ENCODE measurements around the gene TMCC2.

Gene TMCC2

DNA sequence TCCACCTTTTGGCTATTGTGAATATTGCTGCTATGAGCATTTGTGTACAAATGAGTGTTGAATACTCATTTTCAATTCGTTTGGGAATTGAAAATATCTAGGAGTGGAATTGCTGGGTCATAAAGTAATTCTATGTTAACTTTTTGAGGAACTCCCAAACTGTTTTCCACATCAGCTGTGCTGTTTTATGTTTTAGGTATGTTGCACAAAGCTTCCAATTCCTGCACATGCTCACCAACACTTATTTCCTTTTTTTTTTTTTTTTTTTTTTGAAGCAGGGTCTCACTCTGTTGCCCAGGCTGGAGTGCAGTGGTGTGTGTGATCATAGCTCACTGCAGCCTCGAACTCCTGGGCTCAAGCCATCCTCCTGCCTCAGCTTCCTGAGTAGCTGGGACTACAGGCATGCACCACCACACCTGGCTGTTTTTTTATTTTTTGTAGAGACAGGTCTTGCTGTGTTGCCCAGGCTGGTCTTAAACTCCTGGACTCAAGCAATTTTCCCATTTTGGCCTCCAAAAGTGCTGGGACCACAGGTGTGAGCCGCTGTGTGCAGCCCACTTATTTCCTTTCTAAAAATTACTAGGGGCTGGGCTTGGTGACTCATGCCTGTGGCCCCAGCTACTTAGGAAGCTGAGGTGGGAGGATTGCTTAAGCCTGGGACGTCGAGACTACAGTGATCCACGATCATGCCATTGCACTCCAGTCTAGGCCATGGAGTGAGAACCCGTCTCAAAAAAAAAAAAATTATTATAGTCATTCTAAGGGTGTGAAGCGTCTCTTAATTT lies 33.4 kb downstream of the TMCC2 start:
- no peak for DNase-seq (ENCODE audit: low spot score)

DNA sequence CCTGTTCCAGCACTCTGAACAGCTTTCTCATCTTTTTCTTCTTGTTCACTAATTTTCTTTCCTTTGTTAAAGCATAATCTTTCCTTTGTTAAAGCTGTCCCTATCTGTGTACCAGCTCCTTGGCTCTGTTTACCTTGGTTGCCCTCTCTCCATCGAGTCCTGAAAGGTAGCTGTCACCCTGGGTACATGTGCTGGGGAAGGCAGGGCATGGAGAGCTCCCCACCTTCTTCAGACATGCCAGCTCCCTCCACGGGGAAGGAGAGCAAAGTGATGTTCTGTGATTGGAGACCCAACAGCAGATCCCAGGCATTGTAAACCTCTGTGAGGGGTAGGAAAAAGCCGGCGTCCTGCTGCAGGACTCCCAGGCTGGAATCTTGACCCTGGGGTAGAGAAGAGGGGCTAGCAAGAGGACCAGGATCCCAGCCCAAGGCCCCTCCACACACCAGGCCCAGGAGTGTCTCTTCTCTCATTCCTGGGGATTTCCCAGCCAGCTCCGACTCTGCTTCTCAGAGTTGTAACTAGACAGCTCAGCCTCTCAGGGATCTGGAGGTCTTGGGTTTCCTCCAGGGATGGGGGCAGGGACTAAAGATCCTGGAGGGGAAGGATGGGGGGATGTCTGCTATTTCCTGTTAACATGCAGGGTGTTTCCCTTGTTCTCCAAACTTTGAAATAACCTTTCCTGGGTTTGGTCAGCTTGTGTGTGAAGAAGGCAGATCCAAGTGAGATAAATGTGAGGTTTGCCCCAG lies 34.4 kb downstream of the TMCC2 start:
- no peak for DNase-seq (ENCODE audit: low spot score)

- no peak for DNase-seq (ENCODE audit: low spot score)
Observed at GRCh38 chr1:205262731-205263171, 35.0 kb downstream of the TMCC2 start.

GRCh38 chr1:205263580-205264190 lies 35.9 kb downstream of the TMCC2 start:
- DNase-seq (ENCODE audit: low spot score): no peak

DNA sequence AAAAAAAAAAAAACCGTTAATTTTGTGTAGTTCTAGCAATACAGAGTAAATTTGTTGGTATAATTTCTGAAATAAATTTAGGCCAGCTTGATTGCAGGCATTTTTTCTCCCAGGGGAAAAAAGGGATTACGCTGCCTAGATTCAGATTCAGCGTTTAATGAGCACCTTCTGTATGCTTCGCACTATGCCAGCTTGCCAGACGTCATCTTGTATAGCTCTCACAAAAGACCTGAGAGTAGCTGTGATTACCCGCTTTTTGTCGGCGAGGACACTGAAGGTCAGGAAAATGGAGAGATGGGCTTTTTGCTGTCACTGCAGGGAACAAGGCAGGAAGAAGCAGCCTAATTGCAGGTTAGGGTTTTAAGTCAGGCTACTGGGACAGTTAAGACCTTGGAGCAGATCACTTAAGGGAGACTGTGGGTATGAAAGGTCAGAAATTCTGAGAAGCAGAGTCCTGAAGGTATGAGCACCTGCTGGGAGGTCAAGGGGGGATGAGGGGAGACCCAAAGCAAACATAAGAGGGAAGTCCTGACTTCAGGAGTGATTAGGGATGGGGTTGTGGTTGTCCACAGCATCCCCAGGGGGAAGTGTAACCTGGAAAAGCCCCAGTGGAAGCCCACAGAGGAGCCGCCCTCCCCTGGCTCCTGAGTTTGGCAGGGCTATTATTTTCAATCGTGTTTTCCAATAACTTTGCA lies 39.0 kb downstream of the TMCC2 start:
- DNase-seq (ENCODE audit: low spot score): no peak

DNA sequence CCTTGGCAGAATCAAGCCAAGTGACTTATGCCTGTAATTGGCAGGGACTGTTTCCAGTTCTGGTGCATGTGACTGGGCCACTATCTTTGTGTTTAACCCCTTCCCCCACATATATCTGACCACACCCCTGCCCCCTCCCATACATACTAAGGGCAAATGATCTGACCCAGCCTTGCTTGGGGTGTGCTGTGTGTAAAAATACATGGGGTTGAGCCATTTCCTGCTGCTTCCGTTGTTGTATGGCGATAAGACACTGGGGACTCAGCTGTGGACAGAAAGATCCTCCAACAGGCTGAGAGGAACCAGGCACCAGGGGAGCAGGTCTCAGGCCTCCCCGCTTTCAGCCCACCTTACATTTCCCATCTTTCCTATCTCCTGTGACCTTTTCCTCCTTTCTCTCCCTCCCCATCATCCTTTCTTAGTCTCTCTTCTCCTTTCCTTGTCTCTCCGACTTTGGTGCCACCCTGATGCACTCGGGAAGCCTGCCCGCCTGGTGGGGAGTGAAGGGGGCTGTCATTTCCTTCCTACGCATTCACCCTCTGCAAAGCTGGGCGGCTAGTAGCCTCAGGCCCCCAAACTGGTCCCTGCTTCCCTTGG lies 39.7 kb downstream of the TMCC2 start:
- no peak for DNase-seq (ENCODE audit: low spot score)

DNA sequence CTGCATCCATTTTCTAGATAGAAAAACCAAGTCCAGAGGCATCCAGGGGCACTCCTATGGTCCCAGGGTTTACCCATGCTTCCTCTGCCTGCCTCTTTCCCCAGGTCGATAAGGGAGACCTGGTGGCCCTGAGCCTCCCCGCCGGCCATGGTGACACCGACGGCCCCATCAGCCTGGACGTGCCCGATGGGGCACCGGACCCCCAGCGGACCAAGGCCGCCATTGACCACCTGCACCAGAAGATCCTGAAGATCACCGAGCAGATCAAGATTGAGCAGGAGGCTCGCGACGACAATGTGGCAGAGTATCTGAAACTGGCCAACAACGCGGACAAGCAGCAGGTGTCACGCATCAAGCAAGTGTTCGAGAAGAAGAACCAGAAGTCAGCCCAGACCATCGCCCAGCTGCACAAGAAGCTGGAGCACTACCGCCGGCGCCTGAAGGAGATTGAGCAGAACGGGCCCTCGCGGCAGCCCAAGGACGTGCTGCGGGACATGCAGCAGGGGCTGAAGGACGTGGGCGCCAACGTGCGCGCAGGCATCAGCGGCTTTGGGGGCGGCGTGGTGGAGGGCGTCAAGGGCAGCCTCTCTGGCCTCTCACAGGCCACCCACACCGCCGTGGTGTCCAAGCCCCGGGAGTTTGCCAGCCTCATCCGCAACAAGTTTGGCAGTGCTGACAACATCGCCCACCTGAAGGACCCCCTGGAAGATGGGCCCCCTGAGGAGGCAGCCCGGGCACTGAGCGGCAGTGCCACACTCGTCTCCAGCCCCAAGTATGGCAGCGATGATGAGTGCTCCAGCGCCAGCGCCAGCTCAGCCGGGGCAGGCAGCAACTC lies 41.3 kb downstream of the TMCC2 start:
- no peak for DNase-seq (ENCODE audit: low spot score)

GRCh38 chr1:205269711-205270110 lies 42.0 kb downstream of the TMCC2 start:
- DNase-seq (ENCODE audit: low spot score): no peak

GRCh38 chr1:205270271-205270670 lies 42.5 kb downstream of the TMCC2 start:
- no peak for DNase-seq (ENCODE audit: low spot score)

DNA sequence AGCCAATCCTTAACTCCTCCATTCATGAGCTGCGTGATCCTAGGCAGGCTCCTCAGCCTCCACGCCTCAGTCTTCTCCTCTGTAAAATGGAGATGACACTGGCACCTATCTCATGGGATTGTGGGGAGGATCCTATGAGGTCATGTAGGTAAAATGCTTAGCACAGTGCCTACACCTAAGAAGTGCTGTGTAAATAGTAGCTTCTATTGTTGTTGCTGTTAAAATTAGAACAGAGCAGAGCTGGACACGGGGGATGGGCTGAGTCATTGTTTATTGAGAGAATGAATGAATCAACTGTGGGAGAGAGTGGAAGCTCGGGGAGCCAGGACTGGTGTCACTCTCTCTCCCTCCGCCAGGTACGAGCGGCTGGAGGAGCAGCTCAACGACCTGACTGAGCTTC lies 43.0 kb downstream of the TMCC2 start:
- DNase-seq (ENCODE audit: low spot score): no peak

DNA sequence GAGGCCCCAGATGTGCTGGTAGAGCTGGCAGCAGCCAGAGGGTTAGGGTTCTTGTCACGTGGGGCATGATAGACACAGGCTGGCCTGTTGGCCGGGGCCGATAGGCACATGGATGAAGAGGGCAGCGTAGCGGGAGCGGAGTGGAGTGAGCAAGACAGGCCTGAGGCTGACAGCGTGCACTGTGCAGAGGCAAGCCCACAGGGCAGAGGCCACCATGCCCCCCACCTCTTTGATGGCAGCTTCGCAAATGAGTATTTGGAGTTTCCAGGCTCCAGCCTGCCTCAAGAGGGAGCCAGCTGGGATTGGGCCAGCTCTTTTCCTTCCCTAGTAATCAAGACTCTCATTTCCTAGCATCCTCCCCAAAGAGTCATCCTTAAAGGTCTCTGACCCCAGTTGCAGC lies 43.5 kb downstream of the TMCC2 start:
- no peak for DNase-seq (ENCODE audit: low spot score)

- DNase-seq (ENCODE audit: low spot score): no peak
Observed at GRCh38 chr1:205271745-205272144, 44.0 kb downstream of the TMCC2 start.

DNA sequence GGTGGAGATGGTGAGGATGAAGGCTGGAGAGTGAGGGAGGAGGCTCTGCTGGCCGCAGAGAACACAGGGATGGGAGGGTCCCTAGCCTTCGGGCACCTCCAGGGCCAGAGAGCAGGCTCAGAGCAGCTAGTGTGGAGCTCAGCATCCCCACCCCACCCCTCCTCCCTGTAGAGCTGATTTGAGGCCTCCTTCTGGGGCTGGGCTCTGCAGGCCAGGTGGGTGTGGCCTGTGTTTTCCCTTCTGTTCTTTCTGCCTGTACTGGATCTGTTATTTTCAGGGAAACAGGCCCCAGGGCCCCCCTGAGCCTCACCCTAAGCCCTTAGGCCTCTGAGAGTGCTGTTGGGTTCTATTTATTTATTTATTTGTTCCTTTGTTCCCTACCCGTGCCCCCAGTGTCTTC lies 44.8 kb downstream of the TMCC2 start:
- no peak for DNase-seq (ENCODE audit: low spot score)

GRCh38 chr1:205273551-205273982 lies 45.8 kb downstream of the TMCC2 start:
- DNase-seq (ENCODE audit: low spot score): peak; percentile 91

DNA sequence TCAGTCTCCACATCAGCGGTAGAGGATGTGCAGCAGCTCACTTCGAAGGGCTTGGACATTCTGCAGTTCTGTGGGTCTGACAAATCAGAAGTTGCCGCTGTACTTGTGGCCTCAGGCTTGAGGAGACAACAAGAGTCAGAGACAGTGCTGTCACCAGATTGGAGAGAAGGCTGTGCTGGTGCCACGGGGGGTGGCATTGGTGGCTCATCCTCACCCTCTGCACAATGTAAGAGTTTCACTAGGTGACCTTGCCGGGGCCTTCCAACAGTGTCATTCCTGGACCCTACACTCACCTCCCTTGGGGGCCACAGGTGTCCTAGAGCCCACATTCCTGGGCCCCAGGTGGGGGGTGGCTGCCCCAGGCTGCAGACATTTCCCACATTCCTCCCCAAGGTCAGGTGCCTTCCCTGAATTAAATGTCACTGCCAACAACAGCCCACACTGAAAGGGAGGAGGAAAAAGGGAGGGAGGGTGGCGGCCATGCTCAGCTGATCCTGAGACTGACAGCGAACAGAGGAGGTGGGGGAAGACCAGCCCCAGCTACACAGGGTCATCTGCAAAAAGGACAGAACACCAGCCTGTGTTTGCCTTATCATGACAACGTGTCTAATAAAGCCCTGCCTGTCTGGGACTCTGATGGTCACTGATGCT lies 46.4 kb downstream of the TMCC2 start:
- no peak for DNase-seq (ENCODE audit: low spot score)

DNA sequence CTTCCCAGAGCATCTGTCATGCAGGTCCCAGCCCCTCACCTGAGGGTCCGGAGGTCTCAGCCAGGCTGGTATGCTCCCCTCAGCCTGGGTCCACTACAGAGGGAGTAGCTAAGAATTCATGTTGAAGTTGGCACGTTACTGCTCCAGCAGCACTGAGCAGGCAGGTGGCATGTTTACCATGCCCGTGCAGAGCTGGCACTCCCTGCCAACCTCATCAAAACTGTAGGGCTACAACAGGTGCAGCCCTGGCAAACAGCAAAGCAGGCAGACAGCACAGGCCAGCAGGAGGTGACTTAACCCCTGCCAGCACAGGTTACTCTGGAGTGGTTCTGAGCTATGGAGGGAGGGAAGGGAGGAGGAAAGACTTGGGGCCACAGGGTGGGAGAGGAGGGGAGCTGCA lies 47.4 kb downstream of the TMCC2 start:
- DNase-seq (ENCODE audit: low spot score): no peak

DNA sequence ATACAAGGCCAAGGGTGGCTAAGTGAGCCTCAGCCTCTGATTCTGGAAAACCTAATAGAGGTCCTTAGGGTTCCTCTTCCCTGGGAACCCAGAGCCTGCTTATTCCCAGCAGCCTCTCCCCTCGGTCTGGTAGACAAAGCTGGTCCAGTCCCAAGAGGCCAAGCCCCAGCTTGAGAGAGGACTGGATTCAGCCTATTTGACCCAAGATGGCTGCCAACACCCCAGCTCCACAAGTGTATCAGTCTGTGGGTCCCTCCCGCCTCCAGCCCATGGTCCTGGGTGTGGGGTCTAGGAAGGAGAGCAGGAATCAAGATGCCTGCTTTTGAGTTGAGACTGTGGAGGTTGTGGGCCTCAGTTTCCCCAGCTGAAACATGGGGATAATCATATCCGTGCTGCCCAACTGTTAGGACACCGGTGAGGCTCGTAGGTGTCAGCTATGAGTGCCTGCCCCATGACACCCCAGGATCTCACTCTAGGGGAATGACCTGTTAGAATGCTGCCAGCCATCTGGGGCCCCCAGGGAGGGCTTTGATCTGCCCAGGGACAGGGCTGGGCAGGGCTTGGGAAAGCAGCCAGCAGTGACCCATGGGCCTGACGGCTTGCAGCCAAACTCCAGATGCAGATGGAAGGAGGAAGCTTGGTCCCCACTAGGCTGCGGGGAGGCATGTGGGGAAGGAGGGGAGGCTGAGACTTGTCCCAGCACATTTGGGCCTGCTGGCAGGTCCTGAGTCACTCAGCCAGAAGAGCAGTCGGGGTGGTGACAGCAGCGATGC lies 48.4 kb downstream of the TMCC2 start:
- no peak for DNase-seq (ENCODE audit: low spot score)

DNA sequence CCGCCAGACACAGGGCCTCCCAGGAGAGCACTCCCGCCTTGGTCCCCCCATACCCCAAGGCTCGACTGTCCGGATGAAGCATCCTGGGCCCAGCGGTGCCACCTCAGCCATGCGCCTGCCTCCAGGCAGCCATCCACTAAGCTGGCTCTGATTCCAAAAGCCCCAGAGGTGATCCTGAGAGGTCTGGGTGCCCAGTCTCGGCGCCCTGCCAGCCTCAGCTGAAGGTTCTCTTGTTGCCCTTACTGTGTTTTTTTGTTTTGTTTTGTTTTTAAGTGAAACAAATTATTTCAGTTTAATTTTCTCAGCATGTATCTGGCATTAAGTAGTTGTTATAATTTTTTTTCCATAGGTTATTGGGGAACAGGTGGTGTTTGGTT lies 48.9 kb downstream of the TMCC2 start:
- no peak for DNase-seq (ENCODE audit: low spot score)

GRCh38 chr1:205279986-205280385 lies 52.2 kb downstream of the TMCC2 start:
- DNase-seq (ENCODE audit: low spot score): no peak

All from germinal center (tissue), 1 donor.